GM13977 (cell line): ENCODE measurements around the gene POLDIP2.

Source experiments
- DNase-seq: peaks from one replicate; pipeline ENCODE4 v3.0.0; 2012; ENCODE audit warnings: low spot score
- in situ Hi-C: fragments of 300-500 bp; cut with MboI; formaldehyde crosslinking; loops from one replicate; pipeline ENCODE4 v1.12.0; 2022; ENCODE audit warnings: low sequenced_read_pairs, low pct_unique_long_range_greater_than_20kb, mixed read lengths, inconsistent platforms; ENCODE audit not compliant: unreplicated experiment
- TF ChIP-seq, protein P1 (sequence below): IDR thresholded peaks from 2 replicates; pipeline ENCODE4 v1.5.1; 2012; ENCODE audit warnings: mild to moderate bottlenecking, control low read depth; ENCODE audit not compliant: insufficient read depth; ENCODE audit errors: extremely low read depth, missing control alignments

POLDIP2 gene

GRCh38 chr17:28396635-28397239 is 39.4 kb upstream of the POLDIP2 start:
- no peak for DNase-seq
- TF ChIP-seq, protein P1, sequence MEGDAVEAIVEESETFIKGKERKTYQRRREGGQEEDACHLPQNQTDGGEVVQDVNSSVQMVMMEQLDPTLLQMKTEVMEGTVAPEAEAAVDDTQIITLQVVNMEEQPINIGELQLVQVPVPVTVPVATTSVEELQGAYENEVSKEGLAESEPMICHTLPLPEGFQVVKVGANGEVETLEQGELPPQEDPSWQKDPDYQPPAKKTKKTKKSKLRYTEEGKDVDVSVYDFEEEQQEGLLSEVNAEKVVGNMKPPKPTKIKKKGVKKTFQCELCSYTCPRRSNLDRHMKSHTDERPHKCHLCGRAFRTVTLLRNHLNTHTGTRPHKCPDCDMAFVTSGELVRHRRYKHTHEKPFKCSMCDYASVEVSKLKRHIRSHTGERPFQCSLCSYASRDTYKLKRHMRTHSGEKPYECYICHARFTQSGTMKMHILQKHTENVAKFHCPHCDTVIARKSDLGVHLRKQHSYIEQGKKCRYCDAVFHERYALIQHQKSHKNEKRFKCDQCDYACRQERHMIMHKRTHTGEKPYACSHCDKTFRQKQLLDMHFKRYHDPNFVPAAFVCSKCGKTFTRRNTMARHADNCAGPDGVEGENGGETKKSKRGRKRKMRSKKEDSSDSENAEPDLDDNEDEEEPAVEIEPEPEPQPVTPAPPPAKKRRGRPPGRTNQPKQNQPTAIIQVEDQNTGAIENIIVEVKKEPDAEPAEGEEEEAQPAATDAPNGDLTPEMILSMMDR = no peak
- in situ Hi-C loops = loop anchor here (25.0 kb wide), 1 partner anchor 141 kb away; no protein-coding TSS in a partner anchor

DNA sequence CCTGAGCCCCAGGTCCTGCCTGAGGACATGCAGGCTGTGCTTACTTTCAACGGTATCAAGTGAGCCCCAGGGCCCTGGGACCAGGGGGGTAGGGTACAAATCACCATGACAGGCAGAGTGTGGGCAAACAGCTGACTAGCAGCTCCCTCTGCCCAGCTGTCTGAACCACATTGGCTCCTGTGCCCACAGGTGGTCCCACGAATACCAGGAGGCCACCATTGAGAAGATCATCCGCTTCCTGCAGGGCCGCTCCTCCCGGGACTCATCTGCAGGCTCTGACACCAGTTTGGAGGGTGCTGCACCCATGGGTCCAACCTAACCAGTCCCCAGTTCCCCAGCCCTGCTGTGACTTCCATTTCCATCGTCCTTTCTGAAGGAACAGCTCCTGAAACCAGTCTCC is 38.6 kb upstream of the POLDIP2 start:
- in situ Hi-C loops = loop anchor here (25.0 kb wide), 1 partner anchor 141 kb away; no protein-coding TSS in a partner anchor
- TF ChIP-seq, protein P1 = no peak
- DNase-seq = no peak

DNA sequence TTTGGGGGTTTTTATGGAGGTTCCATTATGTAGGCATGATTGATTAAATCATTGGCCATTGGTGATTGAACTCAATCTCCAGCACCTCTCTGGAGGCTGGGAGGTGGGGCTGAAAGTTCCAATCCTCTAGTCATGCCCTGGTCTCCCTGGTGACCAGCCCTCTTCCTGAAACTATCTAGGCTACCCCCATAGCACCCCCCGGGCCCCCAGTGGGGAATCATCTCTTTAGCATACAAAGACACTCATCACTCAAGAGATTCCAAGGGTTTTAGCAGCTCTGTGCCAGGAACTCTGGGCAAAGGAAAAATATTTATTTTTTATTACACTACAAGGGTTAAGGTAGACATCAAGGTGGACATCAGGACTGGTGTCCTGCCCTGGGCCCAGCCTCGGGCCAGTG is 38.1 kb upstream of the POLDIP2 start:
- in situ Hi-C loops = loop anchor here (25.0 kb wide), 1 partner anchor 142 kb away; no protein-coding TSS in a partner anchor
- DNase-seq = no peak
- TF ChIP-seq, protein P1 = no peak

DNA sequence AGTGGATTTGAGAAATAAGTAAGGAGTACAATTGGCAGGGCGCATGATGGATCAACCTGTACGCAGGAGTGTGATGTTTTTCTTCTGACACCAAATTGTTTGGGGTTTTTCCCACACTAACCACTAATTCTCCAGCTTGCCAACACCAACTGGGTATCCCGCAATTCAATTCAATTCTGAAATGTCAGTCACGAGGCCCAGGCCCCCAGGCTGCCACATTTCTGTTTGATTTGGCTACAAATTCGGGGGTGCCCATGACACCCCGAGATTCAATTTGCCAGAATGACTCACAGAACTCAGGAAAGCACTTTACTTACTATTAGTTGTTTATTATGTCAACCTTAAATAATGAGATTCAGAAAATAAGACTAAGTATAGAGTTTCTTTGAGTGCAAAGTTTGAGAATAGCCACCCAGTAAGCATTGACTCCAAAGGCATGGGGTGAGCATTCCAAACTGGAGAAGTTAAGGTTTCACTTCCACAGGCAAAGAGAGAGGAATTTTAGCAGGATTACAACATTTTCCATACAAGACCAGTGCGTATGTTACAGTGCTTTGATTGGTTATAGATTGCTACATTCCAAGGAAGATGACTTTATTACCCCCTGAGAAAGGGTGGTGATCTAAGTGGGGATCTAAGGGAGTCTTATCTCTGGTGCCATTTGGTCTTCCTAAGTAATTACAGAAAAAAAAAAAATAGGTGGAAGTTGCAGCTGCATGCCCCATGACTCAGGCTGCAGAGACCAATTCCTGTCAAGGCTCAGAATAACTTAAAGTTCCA is 37.2 kb upstream of the POLDIP2 start:
- TF ChIP-seq, protein P1 = no peak
- in situ Hi-C loops = loop anchor here (25.0 kb wide), 1 partner anchor 143 kb away; no protein-coding TSS in a partner anchor
- DNase-seq = no peak

DNA sequence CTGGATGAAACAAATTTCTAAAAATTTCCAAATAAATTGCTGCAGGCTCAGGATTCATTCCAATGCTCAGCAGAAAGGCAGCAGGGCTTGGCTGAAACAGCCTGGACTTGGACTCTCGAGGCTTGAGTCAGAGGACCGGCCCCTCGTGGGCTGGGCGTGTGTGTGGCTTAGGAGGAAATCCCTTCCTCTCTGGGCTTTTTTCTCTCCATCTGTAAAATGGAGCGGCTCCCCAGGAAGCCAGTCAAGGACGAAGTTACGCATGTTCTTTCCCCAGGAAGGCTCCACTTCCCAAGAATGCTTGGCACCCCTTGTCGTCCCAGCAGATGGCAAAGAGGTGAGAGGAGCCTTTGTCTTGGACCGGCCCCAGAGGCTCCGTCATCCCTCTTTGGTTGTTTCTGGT is 35.2 kb upstream of the POLDIP2 start:
- DNase-seq = no peak
- TF ChIP-seq, protein P1 = no peak
- in situ Hi-C loops = loop anchor here (25.0 kb wide), 1 partner anchor 145 kb away; no protein-coding TSS in a partner anchor

DNA sequence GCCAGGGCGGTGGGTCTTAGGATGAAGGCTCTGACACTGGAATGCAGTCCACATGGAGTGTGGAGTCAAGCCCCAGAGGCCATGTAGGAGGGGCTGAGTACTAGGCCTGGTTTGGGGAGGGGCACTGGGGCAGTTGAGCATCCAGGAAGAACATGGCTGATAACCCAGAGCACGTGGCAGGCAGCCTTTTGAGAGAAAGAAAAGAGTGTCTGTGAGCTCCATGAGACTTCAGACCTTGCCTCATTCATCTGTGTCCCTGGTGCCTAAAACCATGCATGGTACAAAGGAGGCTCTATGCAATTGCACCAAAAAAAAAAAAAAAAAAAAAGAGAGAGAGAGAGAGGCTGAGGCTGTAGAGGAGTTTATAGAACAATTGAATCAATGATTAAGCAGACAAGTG is 34.1 kb upstream of the POLDIP2 start:
- TF ChIP-seq, protein P1 = no peak
- in situ Hi-C loops = loop anchor here (25.0 kb wide), 1 partner anchor 146 kb away; no protein-coding TSS in a partner anchor
- no peak for DNase-seq
